Testis (tissue), 2 donors: ENCODE data around the gene RANBP6.

Experiments used
- CTCF ChIP-seq, 3 experiments: fragments of 450-650 bp in 2 of 3; fragments of 200-600 bp in 1 of 3; sonication (generic) in 1 of 3; IDR thresholded peaks; one replicate each; pipeline ENCODE4 v1.5.1; 2016 to 2019; ENCODE audit warnings: antibody characterized with exemption in 3 of 3, mild to moderate bottlenecking in 2 of 3, moderate library complexity in 1 of 3
- POLR2A ChIP-seq: fragments of 450-650 bp; IDR thresholded peaks from one replicate; pipeline ENCODE4 v1.6.1; 2017; ENCODE audit warnings: antibody characterized with exemption, mild to moderate bottlenecking, moderate library complexity

- TF ChIP-seq CTCF (IDR thresholded peaks at IDR 0.05) (no peak), POLR2A (no peak)
These were observed 32.4 kb downstream of the RANBP6 start for GRCh38 chr9:5983042-5983441.
